NAMALWA (cell line): ENCODE results near the gene POMGNT2.
A peak's percentile ranks its signal among the peaks of the same experiment; 100 is the strongest.
"Not testable (repeated sequence)": the region's sequence is repeated elsewhere in the genome, so short reads cannot be mapped to it uniquely, and the experiment has no call there.

Experiments
- DNase-seq: peaks from one replicate; pipeline ENCODE4 v3.0.0-alpha.2; 2015; ENCODE audit warnings: low spot score

The POMGNT2 gene

GRCh38 chr3:43075904-43076661 lies 29.8 kb downstream of the POMGNT2 start:
- no peak for DNase-seq

GRCh38 chr3:43074901-43075689 lies 30.8 kb downstream of the POMGNT2 start:
- DNase-seq, result no peak

DNA sequence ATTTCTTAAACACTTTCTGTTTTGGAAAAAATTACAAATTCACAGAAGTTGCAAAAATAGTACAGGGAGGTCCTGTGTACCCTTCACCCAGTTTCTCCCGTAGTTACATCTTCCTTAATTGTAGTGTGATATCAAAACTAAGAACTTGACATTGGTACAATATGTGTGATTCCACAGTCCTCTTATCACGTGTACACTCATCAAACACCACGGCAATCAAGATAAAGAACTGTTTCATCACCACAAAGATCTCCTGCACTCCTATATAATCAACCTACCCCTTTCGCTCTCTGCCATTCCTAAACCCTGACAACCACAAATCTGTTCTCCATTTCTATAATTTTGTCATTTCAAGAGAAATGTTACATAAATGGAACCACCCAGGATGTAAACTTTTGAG lies 31.4 kb downstream of the POMGNT2 start:
- no peak for DNase-seq

DNA sequence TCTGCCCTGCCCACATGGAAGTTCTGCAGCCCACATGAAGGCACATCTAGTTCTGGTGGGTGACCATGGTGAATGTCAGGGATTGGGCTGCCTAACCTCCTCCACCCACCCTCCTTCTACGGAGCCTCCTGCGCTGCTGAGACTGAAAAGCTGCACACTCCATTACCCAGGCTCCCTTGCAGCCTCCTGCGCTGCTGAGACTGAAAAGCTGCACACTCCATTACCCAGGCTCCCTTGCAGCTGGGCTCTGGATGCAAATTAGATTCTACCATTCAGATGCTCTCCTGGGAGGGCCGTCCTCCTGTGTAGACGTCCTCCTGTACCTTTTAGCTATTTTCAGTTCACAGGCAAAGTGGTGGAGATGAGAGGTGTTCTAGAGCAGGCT lies 32.1 kb downstream of the POMGNT2 start:
- peak; percentile 19 for DNase-seq

GRCh38 chr3:43073116-43073835 lies 32.6 kb downstream of the POMGNT2 start:
- no peak for DNase-seq

DNA sequence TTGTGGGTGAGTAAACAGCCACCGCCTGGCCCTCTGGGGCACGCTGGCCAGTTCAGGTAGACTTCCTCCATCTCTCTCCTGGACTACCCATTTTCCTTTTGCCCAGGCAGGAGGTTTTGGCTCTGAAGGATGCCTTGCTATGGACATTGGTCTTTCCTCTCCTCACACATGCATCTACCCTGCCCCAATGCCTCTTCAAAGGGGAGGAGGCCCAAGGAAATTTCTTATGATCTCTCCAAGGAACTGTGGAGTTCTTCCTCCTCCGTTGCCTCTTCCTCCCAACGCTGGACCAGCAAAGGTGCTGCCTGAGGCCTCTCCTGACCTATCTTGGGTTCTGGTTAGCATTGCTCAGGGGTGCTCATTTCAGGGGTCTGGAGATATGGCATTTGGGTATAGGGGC lies 33.5 kb downstream of the POMGNT2 start:
- DNase-seq, result no peak

DNA sequence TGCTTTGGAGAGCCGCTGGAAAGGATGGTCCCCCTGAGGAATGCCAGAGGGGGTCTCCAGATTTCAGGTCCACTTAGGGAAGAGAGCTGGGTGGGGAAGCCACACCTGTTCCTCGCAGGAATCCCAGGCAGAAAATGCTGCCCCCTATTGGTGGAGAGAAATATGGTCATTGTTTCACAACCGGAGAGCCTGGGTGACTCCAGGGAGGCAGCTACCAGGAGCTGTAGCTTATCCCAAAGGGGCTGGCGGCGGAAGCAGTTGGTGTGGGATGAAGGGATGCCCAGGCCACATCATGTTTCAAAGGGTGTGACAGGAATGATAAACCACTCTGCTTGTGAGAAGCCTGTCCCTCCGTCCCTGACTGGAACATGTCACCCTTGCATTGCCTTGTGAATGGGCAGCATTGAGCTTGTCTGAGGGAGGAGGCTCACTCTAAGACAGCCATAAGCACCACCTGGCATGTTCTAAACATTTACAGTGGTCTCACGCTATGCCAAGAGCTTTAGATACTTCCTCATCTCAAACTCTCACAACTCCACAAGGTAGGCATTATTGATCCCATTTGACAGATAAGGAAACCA lies 34.5 kb downstream of the POMGNT2 start:
- peak; percentile 5 for DNase-seq

DNA sequence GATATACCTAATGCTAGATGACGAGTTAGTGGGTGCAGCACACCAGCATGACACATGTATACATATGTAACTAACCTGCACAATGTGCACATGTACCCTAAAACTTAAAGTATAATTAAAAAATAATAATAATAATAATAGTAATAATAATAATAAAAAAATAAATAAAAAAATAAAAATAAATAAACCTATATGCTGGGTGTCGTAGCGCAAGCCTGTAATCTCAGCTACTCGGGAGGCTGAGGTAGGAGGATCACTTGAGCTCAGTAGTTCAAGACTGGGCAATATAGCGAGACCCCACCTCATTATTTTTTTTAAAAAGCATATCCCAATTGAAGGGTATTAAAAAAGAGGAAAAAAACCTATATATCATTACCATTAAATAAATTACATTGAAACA lies 35.2 kb downstream of the POMGNT2 start:
- not testable (repeated sequence) for DNase-seq

- no peak for DNase-seq
These were observed 42.8 kb downstream of the POMGNT2 start for GRCh38 chr3:43063114-43063513.

DNA sequence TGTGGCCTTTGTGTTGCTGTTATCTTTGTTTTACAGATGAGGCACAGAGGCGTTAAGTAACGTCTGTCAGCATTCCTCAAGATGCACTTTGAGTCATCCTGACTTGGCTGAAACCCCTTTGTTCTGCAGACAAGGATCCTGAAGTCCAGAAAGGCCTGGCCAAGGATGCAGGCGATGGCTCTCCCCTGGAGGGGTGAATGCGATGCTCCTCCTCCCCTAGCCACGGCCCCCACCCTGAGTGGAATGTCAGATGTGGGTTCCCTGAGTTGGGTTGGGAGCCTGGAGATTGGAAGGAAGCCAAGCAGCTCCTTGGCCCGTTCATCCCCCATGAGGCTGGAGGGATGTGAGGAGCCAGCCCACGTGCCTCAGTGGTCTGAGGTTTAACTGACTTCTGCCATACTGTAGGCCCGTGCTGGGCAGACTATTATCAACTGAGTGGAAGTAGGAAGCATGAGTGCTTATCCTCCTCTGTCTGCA lies 43.3 kb downstream of the POMGNT2 start:
- DNase-seq, result no peak

DNA sequence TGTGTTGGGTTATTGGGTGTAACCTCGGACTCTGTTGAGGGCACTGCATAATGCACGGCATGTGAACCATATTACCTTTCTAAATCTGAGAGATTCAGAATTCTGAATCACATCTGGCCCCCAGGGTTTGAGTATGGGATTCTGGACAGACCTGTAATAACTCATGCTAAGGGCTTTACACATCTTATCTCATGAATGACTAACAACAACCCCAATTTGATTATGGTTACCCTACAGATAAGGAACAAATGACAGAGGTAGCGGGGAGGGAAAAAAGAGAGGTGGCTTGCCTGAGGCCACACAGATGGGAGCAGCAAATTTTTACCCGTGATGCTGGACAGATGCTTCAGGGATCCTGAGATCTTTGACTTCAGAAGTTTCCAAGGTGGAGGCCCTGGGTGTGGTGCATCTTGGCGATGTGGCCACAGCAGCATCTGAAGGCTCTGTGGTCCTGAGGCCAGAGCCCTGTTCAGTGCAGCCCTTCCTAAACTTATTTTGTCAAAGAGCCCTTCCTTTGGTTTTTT lies 43.8 kb downstream of the POMGNT2 start:
- DNase-seq, result no peak

DNA sequence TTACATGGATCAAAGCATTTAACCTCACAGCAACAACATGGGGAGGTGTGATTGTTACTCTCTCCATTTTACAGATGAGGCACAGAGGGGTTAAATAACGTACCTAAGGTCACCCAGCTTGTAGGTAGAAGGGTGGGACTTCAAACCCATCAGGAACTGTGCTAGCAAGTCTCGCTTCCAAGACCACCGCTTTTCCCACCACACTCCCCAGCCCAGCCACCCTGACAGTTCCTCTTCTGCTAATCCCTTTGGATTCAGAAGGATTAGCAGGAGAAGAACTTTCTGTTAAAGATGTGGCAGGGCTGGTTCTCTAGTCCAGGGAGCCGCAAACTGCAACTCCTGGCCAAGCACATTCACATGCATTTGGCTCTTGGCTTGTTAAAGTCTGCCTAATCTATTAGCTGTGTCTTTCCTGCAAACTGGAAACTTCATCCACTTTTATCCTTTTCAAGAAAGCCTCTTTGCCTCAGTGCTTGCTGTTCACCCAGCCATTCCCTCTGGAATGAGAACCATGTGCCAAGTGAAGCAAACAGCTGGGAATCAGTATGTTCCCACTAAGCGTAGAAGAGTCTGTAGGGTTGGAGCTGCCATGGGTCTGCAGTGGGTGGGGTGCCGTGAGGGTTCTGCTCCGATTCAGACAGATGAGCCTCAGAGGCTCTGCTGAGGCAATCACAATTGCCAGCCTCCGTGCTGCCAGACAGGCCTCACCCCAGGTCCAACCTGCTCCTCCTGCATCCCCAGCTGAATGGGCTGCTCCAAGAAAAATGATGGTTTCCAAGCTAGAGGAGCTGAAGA lies 44.6 kb downstream of the POMGNT2 start:
- DNase-seq, result no peak

- DNase-seq, result no peak
These were observed 46.4 kb downstream of the POMGNT2 start for GRCh38 chr3:43059456-43059855.

DNA sequence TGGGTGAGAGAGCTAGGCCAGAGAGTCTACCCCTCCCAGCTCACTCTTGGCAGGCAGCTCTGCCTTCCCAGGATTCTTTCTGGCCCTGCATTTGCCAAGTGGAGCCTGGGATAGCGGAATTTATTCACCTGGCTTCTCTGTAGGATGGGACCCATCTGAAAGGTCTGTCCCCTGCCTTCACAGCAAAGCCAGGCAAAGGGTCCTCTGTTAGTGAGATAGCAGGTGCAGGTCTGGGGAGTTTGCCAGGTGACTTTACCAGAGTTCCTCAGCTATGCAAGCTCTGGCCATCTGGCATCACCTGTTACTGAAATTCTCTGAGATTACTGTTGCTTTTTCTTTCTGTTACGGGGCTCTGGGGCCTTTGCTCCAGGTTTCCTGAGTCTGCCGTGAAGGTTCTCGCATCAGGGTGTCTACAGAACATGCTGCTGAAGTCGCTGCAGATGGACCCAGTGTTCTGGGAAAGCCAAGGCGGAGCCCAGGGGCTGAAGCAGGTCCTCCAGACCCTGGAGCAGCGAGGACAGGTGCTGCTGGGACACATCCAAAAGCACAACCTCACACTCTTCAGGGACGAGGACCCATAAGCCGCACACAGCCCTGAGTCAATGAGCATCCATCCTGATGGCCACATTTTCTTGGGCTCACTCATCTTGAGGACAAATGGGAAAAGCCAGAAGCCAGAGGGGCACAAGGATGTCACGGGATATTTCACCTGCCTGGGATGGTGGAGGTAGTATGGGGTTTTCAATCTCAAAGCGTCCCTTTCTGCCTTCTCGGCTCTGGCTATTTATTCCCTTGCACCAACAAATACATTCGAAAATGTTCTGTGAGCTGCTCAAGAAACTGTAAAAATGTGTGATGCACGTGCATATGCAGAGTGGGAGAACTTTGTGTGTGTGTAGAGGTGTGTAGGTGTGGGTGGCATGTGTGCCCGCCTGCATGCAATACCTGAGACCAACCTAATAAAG lies 49.8 kb downstream of the POMGNT2 start:
- no peak for DNase-seq

- DNase-seq, result no peak
These were observed 50.5 kb downstream of the POMGNT2 start for GRCh38 chr3:43055393-43055792.

- no peak for DNase-seq
These were observed 51.1 kb downstream of the POMGNT2 start for GRCh38 chr3:43054754-43055153.

DNA sequence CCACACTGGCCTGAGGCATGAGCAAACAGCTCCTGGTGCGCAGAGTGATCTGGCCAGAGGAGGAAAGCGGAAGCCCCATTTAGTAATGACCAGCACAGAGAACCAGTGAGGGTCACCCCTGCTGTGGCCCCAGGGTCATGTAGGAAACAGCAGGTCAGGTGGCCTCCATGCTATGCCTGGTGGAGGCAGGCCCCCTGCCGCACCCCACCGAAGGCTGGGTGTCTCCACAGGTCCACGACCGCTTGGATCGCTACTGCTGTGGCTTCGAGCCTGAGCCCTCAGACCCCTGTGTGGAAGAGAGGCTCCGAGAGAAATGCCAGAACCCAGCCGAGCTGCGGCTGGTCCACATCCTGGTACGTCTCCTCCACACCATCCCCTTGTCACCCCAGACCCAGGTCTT lies 52.6 kb downstream of the POMGNT2 start:
- no peak for DNase-seq

DNA sequence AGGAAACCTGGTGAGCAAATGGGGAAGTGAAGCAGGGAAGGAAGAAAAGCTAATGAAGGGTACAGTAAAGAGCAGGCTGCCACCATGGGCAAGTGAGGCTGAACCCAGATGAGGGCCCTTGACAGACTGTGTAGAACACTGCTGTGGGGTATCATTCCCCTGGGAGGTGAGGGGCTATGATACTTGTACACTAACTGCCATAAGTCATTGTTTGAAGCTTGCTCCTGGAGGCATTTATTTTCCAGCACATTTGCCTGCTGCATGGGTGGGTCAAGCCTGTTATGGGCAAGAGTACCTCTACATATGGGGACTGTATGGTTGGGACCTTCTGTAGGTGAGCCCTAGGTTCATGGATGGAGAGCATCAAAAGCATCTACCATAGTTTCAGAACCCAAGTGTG lies 57.4 kb downstream of the POMGNT2 start:
- DNase-seq, result no peak

GRCh38 chr3:43046583-43046982 lies 59.3 kb downstream of the POMGNT2 start:
- no peak for DNase-seq

DNA sequence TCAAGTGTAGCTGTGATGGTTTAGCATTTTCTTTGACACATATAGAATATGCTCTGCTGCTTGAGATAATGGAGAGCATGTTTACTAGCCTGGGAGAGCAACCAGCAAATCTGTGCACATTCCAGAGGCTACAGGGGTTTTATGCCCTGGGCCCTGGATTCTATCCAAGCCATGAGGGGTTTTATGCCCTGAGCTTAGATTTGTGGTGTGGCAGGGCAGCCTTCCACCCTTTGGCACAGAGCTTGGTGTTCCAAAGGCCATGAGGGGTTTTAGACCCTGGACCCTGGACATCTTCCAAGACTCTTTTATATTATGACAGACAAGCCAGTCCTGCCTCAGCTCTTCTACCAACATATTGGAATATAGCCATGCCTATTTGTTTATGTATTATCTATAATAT lies 60.8 kb downstream of the POMGNT2 start:
- not testable (repeated sequence) for DNase-seq
